ENCODE data around the gene KASH5. TPM values are rescaled to one million over a fixed set of nuclear protein-coding genes. Genes with fewer than 3 reads are reported as not detected.
"Not testable (repeated sequence)": the region's sequence is repeated elsewhere in the genome, so short reads cannot be mapped to it uniquely, and the experiment has no call there.

The KASH5 gene
- total and polyA plus RNA-seq, 7 experiments from 2014 or later, result 0.27 to 0.97 (median 0.42) TPM; not detected in 4

- no peak for DNase-seq
- POLR2A ChIA-PET, result no interaction called here
- no peak overlapping the region for H3K4me3 Mint-ChIP-seq
Measured at GRCh38 chr19:49368711-49369358, 19.2 kb upstream of the KASH5 start.

GRCh38 chr19:49371184-49371583 is 16.9 kb upstream of the KASH5 start:
- Histone ChIP-seq H3K9me3 (ENCODE audit: control insufficient read depth in 2 of 3, low read length in 3 of 3) (peaks cover 0 to 10% (median 5%) of the 10 kb centered on the region in 3 experiments), H3K27me3 (ENCODE audit: control insufficient read depth in 2 of 2, insufficient read depth in 2 of 2, low read length in 2 of 2) (no peaks in the 10 kb centered on the region), H3K4me3 (ENCODE audit: low read length) (no peak overlapping the region), H3K27ac (ENCODE audit: low read depth, low read length) (no peak overlapping the region), H3K36me3 (ENCODE audit: control insufficient read depth in 2 of 3, insufficient read depth in 3 of 3, low read length in 3 of 3) (no peaks in the 10 kb centered on the region), H3K4me1 (ENCODE audit: control insufficient read depth in 2 of 2, insufficient read depth in 2 of 2, low read length in 2 of 2) (no peaks in the 10 kb centered on the region)
- H3K27ac Mint-ChIP-seq, result no peak overlapping the region
- H3K4me1 Mint-ChIP-seq, result no peaks in the 10 kb centered on the region
- POLR2A ChIA-PET, result no interaction called here
- intact Hi-C loops (cut with micrococcal nuclease), result no loop called here
- H3K36me3 Mint-ChIP-seq, result peaks cover 0 to 8% (median 3%) of the 10 kb centered on the region in 5 donors
- CTCF ChIA-PET, result no interaction called here
- H3K4me3 Mint-ChIP-seq, result no peak overlapping the region
- peaks cover 0 to 24% (median 8%) of the 10 kb centered on the region in 11 donors for H3K9me3 Mint-ChIP-seq
- ATAC-seq (no peak), DNase-seq (no peak)
- H3K27me3 Mint-ChIP-seq, result peaks cover 3 to 12% (median 10%) of the 10 kb centered on the region in 5 donors

More at GRCh38 chr19:49368711-49369358, 19.2 kb upstream of the KASH5 start:
- CTCF ChIA-PET, result interaction anchor here (0.7 kb wide), 1 partner anchor 23 kb away, joined by 3 read pairs; no protein-coding TSS in a partner anchor
- peaks cover 0 to 8% (median 3%) of the 10 kb centered on the region in 5 donors for H3K36me3 Mint-ChIP-seq
- Histone ChIP-seq H3K4me3 (ENCODE audit: low read length) (no peak overlapping the region), H3K27ac (ENCODE audit: low read depth, low read length) (no peak overlapping the region), H3K9me3 (ENCODE audit: control insufficient read depth in 2 of 3, low read length in 3 of 3) (peaks cover 0 to 10% (median 5%) of the 10 kb centered on the region in 3 experiments), H3K36me3 (ENCODE audit: control insufficient read depth in 2 of 3, insufficient read depth in 3 of 3, low read length in 3 of 3) (no peaks in the 10 kb centered on the region), H3K4me1 (ENCODE audit: control insufficient read depth in 2 of 2, insufficient read depth in 2 of 2, low read length in 2 of 2) (peaks cover under 1 to 5% of the 10 kb centered on the region in 2 donors), H3K27me3 (ENCODE audit: control insufficient read depth in 2 of 2, insufficient read depth in 2 of 2, low read length in 2 of 2) (peaks cover 0 to 8% of the 10 kb centered on the region in 2 donors)
- intact Hi-C loops (cut with micrococcal nuclease), result no loop called here
- ATAC-seq, result no peak
- H3K27me3 Mint-ChIP-seq, result peaks cover 0 to 19% (median 7%) of the 10 kb centered on the region in 5 donors
- peaks cover 0 to 24% (median 9%) of the 10 kb centered on the region in 11 donors for H3K9me3 Mint-ChIP-seq
- peaks cover 0 to 3% (median 0%) of the 10 kb centered on the region in 7 donors for H3K4me1 Mint-ChIP-seq
- H3K27ac Mint-ChIP-seq, result no peak overlapping the region

GRCh38 chr19:49373174-49373573 is 14.9 kb upstream of the KASH5 start:
- H3K27me3 ChIP-seq (ENCODE audit: control insufficient read depth in 2 of 2, insufficient read depth in 2 of 2, low read length in 2 of 2); ATAC-seq; H3K4me1 ChIP-seq (ENCODE audit: control insufficient read depth in 2 of 2, insufficient read depth in 2 of 2, low read length in 2 of 2); H3K36me3 Mint-ChIP-seq; H3K27ac Mint-ChIP-seq; H3K4me3 ChIP-seq (ENCODE audit: low read length); POLR2A ChIA-PET; H3K27ac ChIP-seq (ENCODE audit: low read depth, low read length); DNase-seq; H3K9me3 ChIP-seq (ENCODE audit: control insufficient read depth in 2 of 3, low read length in 3 of 3); H3K4me1 Mint-ChIP-seq; H3K4me3 Mint-ChIP-seq; H3K36me3 ChIP-seq (ENCODE audit: control insufficient read depth in 2 of 3, insufficient read depth in 3 of 3, low read length in 3 of 3); intact Hi-C loops (cut with micrococcal nuclease): not testable (repeated sequence)
- CTCF ChIA-PET, result interaction anchor here (0.5 to 0.6 kb wide), 2 partner anchors 97 to 105 kb away, joined by 3 read pairs; no protein-coding TSS in a partner anchor
- Mint-ChIP-seq H3K27me3 (peaks cover 5 to 10% (median 8%) of the 10 kb centered on the region in 5 donors), H3K9me3 (peaks cover 0 to 24% (median 8%) of the 10 kb centered on the region in 11 donors)

GRCh38 chr19:49374665-49375434 is 13.2 kb upstream of the KASH5 start:
- Mint-ChIP-seq H3K9me3 (peaks cover 0 to 12% (median 0%) of the 10 kb centered on the region in 11 donors), H3K27ac (no peak overlapping the region), H3K4me3 (no peak overlapping the region), H3K27me3 (peaks cover 5 to 13% (median 6%) of the 10 kb centered on the region in 5 donors), H3K4me1 (no peaks in the 10 kb centered on the region), H3K36me3 (peaks cover 0 to 2% (median 0%) of the 10 kb centered on the region in 5 donors)
- H3K27me3 ChIP-seq (ENCODE audit: control insufficient read depth in 2 of 2, insufficient read depth in 2 of 2, low read length in 2 of 2), result no peaks in the 10 kb centered on the region
- no peaks in the 10 kb centered on the region for H3K9me3 ChIP-seq (ENCODE audit: control insufficient read depth in 2 of 3, low read length in 3 of 3)
- no peak overlapping the region for H3K4me3 ChIP-seq (ENCODE audit: low read length)
- no peaks in the 10 kb centered on the region for H3K4me1 ChIP-seq (ENCODE audit: control insufficient read depth in 2 of 2, insufficient read depth in 2 of 2, low read length in 2 of 2)
- no peak for ATAC-seq
- no peak for DNase-seq
- POLR2A ChIA-PET, result interaction anchor here (0.5 to 0.6 kb wide), 2 partner anchors 73 to 162 kb away, joined by 3 to 4 read pairs; no protein-coding TSS in a partner anchor
- H3K27ac ChIP-seq (ENCODE audit: low read depth, low read length), result no peak overlapping the region
- intact Hi-C loops (cut with micrococcal nuclease), result no loop called here
- H3K36me3 ChIP-seq (ENCODE audit: control insufficient read depth in 2 of 3, insufficient read depth in 3 of 3, low read length in 3 of 3), result no peaks in the 10 kb centered on the region
- CTCF ChIA-PET, result interaction anchor here (0.8 kb wide), 1 partner anchor 148 kb away, joined by 3 read pairs; no protein-coding TSS in a partner anchor

GRCh38 chr19:49378512-49378911 is 9.5 kb upstream of the KASH5 start:
- Mint-ChIP-seq H3K9me3 (peaks cover 0 to 13% (median 5%) of the 10 kb centered on the region in 11 donors), H3K4me1 (no peaks in the 10 kb centered on the region), H3K36me3 (peaks cover 0 to 8% (median 4%) of the 10 kb centered on the region in 5 donors), H3K4me3 (no peak overlapping the region), H3K27ac (no peak overlapping the region), H3K27me3 (peaks cover 10 to 17% (median 10%) of the 10 kb centered on the region in 5 donors)
- ATAC-seq (no peak), DNase-seq (no peak)
- ChIA-PET CTCF (no interaction called here), POLR2A (interaction anchor here (0.8 kb wide), 1 partner anchor 302 kb away, joined by 3 read pairs; no protein-coding TSS in a partner anchor)
- Histone ChIP-seq H3K27ac (ENCODE audit: low read depth, low read length) (no peak overlapping the region), H3K27me3 (ENCODE audit: control insufficient read depth in 2 of 2, insufficient read depth in 2 of 2, low read length in 2 of 2) (no peaks in the 10 kb centered on the region), H3K4me3 (ENCODE audit: low read length) (no peak overlapping the region), H3K36me3 (ENCODE audit: control insufficient read depth in 2 of 3, insufficient read depth in 3 of 3, low read length in 3 of 3) (no peaks in the 10 kb centered on the region), H3K4me1 (ENCODE audit: control insufficient read depth in 2 of 2, insufficient read depth in 2 of 2, low read length in 2 of 2) (no peaks in the 10 kb centered on the region), H3K9me3 (ENCODE audit: control insufficient read depth in 2 of 3, low read length in 3 of 3) (peaks cover 0 to 4% (median 0%) of the 10 kb centered on the region in 3 experiments)
- intact Hi-C loops (cut with micrococcal nuclease), result no loop called here

- Mint-ChIP-seq H3K4me3 (no peak overlapping the region), H3K27ac (no peak overlapping the region), H3K36me3 (peaks cover 0 to 8% (median 4%) of the 10 kb centered on the region in 5 donors), H3K9me3 (peaks cover 0 to 13% (median 6%) of the 10 kb centered on the region in 11 donors), H3K4me1 (no peaks in the 10 kb centered on the region), H3K27me3 (peaks cover 5 to 17% (median 10%) of the 10 kb centered on the region in 5 donors)
- Histone ChIP-seq H3K27ac (ENCODE audit: low read depth, low read length) (no peak overlapping the region), H3K36me3 (ENCODE audit: control insufficient read depth in 2 of 3, insufficient read depth in 3 of 3, low read length in 3 of 3) (no peaks in the 10 kb centered on the region), H3K4me1 (ENCODE audit: control insufficient read depth in 2 of 2, insufficient read depth in 2 of 2, low read length in 2 of 2) (no peaks in the 10 kb centered on the region), H3K4me3 (ENCODE audit: low read length) (no peak overlapping the region), H3K9me3 (ENCODE audit: control insufficient read depth in 2 of 3, low read length in 3 of 3) (peaks cover 0 to 4% (median 0%) of the 10 kb centered on the region in 3 experiments), H3K27me3 (ENCODE audit: control insufficient read depth in 2 of 2, insufficient read depth in 2 of 2, low read length in 2 of 2) (no peaks in the 10 kb centered on the region)
- DNase-seq (no peak), ATAC-seq (no peak)
- intact Hi-C loops (cut with micrococcal nuclease), result no loop called here
- ChIA-PET POLR2A (no interaction called here), CTCF (interaction anchor here (2.0 kb wide), 1 partner anchor 10 kb away, joined by 8 read pairs; no protein-coding TSS in a partner anchor)
Measured at GRCh38 chr19:49380391-49380790, 7.7 kb upstream of the KASH5 start.
